Mammary epithelial cell (primary cell): ENCODE measurements around the gene SMYD3.

Experiments used
- EZH2 ChIP-seq: IDR thresholded peaks from 2 replicates; pipeline ENCODE4 v1.6.1; 2012; ENCODE audit warnings: low read length, inconsistent platforms, borderline replicate concordance
- TF ChIP-seq, protein P1 (sequence below), 2 donors: IDR thresholded peaks in 1 of 2; conservative IDR thresholded peaks in 1 of 2; 2 replicates each; pipeline ENCODE4 v1.5.1; 2011 to 2012; ENCODE audit warnings: inconsistent platforms in 2 of 2, low read length in 2 of 2, mild to moderate bottlenecking in 2 of 2, control low read depth in 1 of 2, low read depth in 1 of 2; ENCODE audit not compliant: insufficient read depth in 1 of 2; ENCODE audit errors: extremely low read depth in 1 of 2

DNA sequence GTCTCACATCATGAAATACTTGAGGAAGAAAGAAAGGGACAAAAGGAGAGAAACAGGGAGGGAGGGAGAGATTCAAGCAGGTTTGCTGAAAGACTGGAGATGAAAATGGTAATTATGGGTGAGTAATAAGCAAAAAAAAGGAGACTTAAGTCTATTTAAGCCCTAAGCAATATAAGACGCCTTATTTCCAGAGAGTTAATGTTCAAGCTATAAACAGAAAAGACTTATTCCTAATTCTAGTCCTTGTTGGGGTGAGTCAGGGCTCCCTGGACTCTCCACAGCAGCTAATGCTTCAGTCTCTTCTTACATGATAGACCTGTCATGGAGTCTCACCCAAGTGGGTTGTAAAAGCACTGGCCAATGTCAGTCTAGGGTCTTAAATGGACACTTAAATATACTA is 619.2 kb downstream of the SMYD3 start:
- TF ChIP-seq, protein P1, sequence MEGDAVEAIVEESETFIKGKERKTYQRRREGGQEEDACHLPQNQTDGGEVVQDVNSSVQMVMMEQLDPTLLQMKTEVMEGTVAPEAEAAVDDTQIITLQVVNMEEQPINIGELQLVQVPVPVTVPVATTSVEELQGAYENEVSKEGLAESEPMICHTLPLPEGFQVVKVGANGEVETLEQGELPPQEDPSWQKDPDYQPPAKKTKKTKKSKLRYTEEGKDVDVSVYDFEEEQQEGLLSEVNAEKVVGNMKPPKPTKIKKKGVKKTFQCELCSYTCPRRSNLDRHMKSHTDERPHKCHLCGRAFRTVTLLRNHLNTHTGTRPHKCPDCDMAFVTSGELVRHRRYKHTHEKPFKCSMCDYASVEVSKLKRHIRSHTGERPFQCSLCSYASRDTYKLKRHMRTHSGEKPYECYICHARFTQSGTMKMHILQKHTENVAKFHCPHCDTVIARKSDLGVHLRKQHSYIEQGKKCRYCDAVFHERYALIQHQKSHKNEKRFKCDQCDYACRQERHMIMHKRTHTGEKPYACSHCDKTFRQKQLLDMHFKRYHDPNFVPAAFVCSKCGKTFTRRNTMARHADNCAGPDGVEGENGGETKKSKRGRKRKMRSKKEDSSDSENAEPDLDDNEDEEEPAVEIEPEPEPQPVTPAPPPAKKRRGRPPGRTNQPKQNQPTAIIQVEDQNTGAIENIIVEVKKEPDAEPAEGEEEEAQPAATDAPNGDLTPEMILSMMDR (conservative IDR thresholded peaks at IDR 0.05 in 1 of 2, IDR thresholded peaks at IDR 0.05 in 1 of 2; ENCODE audit: extremely low read depth in 1 of 2, insufficient read depth in 1 of 2, low read depth in 1 of 2, low read length in 2 of 2) = no peak
- TF ChIP-seq EZH2 = no peak
